HFF-Myc (cell line): ENCODE measurements around the gene IL34.
A peak's percentile ranks its signal among the peaks of the same experiment; 100 is the strongest.

ENCODE experiments used
- DNase-seq: peaks from one replicate; pipeline ENCODE4 v3.0.0-alpha.2; 2011; ENCODE audit warnings: low read depth; ENCODE audit errors: extremely low read depth
- H3K4me3 ChIP-seq: replicated peaks from 2 replicates; pipeline ENCODE4 v1.5.1; 2011; ENCODE audit warnings: low read depth, mild to moderate bottlenecking, control low read depth, low read length
- CTCF ChIP-seq: IDR thresholded peaks from 2 replicates; pipeline ENCODE4 v1.5.1; 2012; ENCODE audit warnings: mild to moderate bottlenecking, low read depth, low read length, control low read depth; ENCODE audit errors: missing control alignments

The IL34 gene

GRCh38 chr16:70701998-70702397 is 55.6 kb downstream of the IL34 start:
- no peak for TF ChIP-seq CTCF
- DNase-seq = no peak
- H3K4me3 ChIP-seq = no peak overlapping the region

- H3K4me3 ChIP-seq = no peak overlapping the region
- DNase-seq = no peak
- TF ChIP-seq CTCF = no peak
Observed at GRCh38 chr16:70702624-70703023, 56.3 kb downstream of the IL34 start.

GRCh38 chr16:70703041-70703834 is 56.9 kb downstream of the IL34 start:
- peak; percentile 47 for TF ChIP-seq CTCF
- DNase-seq = peak; percentile 88
- no peak overlapping the region for H3K4me3 ChIP-seq

GRCh38 chr16:70703835-70704381 is 57.5 kb downstream of the IL34 start:
- no peak overlapping the region for H3K4me3 ChIP-seq
- no peak for TF ChIP-seq CTCF
- DNase-seq = no peak

- TF ChIP-seq CTCF = no peak
- no peak for DNase-seq
- no peak overlapping the region for H3K4me3 ChIP-seq
Observed at GRCh38 chr16:70704586-70704985, 58.2 kb downstream of the IL34 start.

DNA sequence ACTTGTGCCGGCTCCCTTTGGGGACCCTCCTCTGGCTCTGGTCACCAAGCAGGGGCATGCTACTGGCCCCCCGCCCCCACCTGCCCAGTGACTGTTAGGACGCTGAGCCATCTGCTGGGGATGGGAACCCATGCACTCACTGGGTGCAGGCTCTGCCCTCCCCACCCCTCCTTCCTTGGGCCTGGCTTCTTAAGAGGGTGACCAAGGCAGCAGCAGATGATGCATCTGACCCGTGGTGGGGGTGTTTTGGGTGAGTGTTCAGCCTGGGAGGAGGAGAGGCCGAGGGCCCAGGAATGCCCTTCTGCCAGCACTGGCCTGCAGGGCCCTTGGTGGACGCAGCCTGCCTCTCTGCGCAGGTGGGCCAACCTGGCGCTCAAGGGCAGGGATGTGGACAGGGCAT is 58.7 kb downstream of the IL34 start:
- TF ChIP-seq CTCF = no peak
- H3K4me3 ChIP-seq = no peak overlapping the region
- no peak for DNase-seq

DNA sequence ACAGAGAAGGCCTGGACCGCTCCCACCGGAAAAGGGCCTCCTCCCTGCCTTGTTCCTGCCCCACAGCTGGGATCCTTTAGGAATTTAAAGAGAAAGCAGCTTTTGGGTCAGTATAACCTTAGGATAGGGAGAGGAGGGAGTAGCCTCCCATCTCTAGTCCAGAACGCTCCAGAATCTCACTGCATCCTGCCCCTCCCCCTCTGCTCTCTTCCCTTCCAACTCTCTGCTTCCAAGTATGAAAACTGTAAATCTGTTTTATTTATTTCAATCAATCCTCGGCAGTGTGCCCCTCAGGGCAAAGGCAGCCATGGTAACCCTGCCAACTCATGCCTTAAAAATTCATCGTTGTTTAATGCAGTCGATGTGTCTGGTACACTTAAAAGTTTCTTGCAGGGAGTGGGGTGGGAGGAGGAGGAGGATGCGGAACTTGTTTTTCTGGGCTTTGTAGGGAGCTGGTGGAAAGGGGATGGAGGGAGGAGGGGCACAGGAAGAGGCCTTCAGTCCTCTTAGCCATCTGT is 60.6 kb downstream of the IL34 start:
- TF ChIP-seq CTCF = no peak
- peak; percentile 91 for DNase-seq
- no peak overlapping the region for H3K4me3 ChIP-seq
